HG03571 (cell line): ENCODE results near the gene PLP2.

Source experiments
- ATAC-seq: cut with Tn5 transposase; IDR thresholded peaks from one replicate; pipeline ENCODE4 v1.9.1; 2021; ENCODE audit not compliant: unreplicated experiment

Gene PLP2

GRCh38 chrX:49186125-49187027 lies 14.7 kb downstream of the PLP2 start, which contains the start of gene PRICKLE3:
Gene PRICKLE3, minus strand, starts transcription at chrX:49186373. Its CDS starts 76 bp downstream, at chrX:49186297.
- no peak for ATAC-seq

GRCh38 chrX:49187028-49187394 lies 15.3 kb downstream of the PLP2 start:
- no peak for ATAC-seq

- ATAC-seq = no peak
Observed at GRCh38 chrX:49187526-49187925, 15.8 kb downstream of the PLP2 start.

- no peak for ATAC-seq
Observed at GRCh38 chrX:49188468-49189076, 16.9 kb downstream of the PLP2 start.

- no peak for ATAC-seq
Observed at GRCh38 chrX:49189606-49190005, 17.9 kb downstream of the PLP2 start.

- peak; percentile 82 for ATAC-seq
Observed at GRCh38 chrX:49190821-49191573, 19.3 kb downstream of the PLP2 start.

- no peak for ATAC-seq
Observed at GRCh38 chrX:49191574-49192011, 19.9 kb downstream of the PLP2 start.

GRCh38 chrX:49192722-49193328 lies 21.1 kb downstream of the PLP2 start:
- ATAC-seq = no peak

- ATAC-seq = no peak
Observed at GRCh38 chrX:49193542-49193964, 21.9 kb downstream of the PLP2 start.

- no peak for ATAC-seq
Observed at GRCh38 chrX:49197543-49198087, 25.9 kb downstream of the PLP2 start.

- no peak for ATAC-seq
Observed at GRCh38 chrX:49198540-49199314, 27.0 kb downstream of the PLP2 start.

- no peak for ATAC-seq
Observed at GRCh38 chrX:49199315-49199595, 27.6 kb downstream of the PLP2 start.

- ATAC-seq = peak; percentile 90
Observed at GRCh38 chrX:49199906-49200771, 28.4 kb downstream of the PLP2 start, which contains the start of gene SYP. Gene SYP, minus strand, starts transcription at chrX:49200193. Its CDS starts 7 bp downstream, at chrX:49200186.

- no peak for ATAC-seq
Observed at GRCh38 chrX:49202022-49202421, 30.3 kb downstream of the PLP2 start.

GRCh38 chrX:49203536-49203935 lies 31.8 kb downstream of the PLP2 start:
- ATAC-seq = no peak

GRCh38 chrX:49204017-49204416 lies 32.3 kb downstream of the PLP2 start:
- no peak for ATAC-seq

- ATAC-seq = no peak
Observed at GRCh38 chrX:49204709-49205108, 33.0 kb downstream of the PLP2 start.

- no peak for ATAC-seq
Observed at GRCh38 chrX:49205443-49205842, 33.7 kb downstream of the PLP2 start.

GRCh38 chrX:49206543-49206942 lies 34.8 kb downstream of the PLP2 start:
- ATAC-seq = no peak
